Activated CD4-positive, alpha-beta memory T cell treated with anti-CD3 and anti-CD28 coated beads for 36 hours (primary cell): ENCODE measurements around the gene FYN. TPM values are rescaled to one million over a fixed set of nuclear protein-coding genes. Genes with fewer than 3 reads are reported as not detected.

Source experiments
- CTCF ChIA-PET: fragments of 350-600 bp; sonication (Branson Sonifier 250); formaldehyde crosslinking; loops from one replicate; lab custom pipeline; 2021; ENCODE audit warnings: antibody characterized with exemption, inconsistent platforms; lab: Charles Lee
- POLR2A ChIA-PET: fragments of 350-600 bp; sonication (Branson Sonifier 250); formaldehyde crosslinking; loops from one replicate; lab custom pipeline; 2021; ENCODE audit warnings: antibody characterized with exemption; lab: Charles Lee
- DNase-seq: peaks from one replicate; pipeline ENCODE4 v3.0.0-alpha.2; 2020
- H3K27ac Mint-ChIP-seq: one replicate; pipeline ENCODE4 v1.8.0; 2021; ENCODE audit warnings: mixed read lengths
- H3K27me3 Mint-ChIP-seq: one replicate; pipeline ENCODE4 v1.8.0; 2021; ENCODE audit warnings: mixed read lengths
- H3K36me3 Mint-ChIP-seq: one replicate; pipeline ENCODE4 v1.8.0; 2021; ENCODE audit warnings: mixed read lengths
- H3K4me1 Mint-ChIP-seq: one replicate; pipeline ENCODE4 v1.8.0; 2021; ENCODE audit warnings: low read depth, mixed read lengths
- H3K4me3 Mint-ChIP-seq: one replicate; pipeline ENCODE4 v1.8.0; 2021; ENCODE audit warnings: mild to moderate bottlenecking, mixed read lengths
- H3K9me3 Mint-ChIP-seq: one replicate; pipeline ENCODE4 v1.8.0; 2021; ENCODE audit warnings: mixed read lengths
- intact Hi-C: fragments of 100-400 bp; cut with micrococcal nuclease; formaldehyde crosslinking; loops from one replicate; pipeline ENCODE4 v1.15.1; 2023
- total RNA-seq, 2 experiments: library from RNA; stranded (reverse); gene quantifications; one replicate each; pipeline ENCODE4 v1.2.3, GENCODE V29; 2021

Gene FYN
- total RNA-seq, 2 experiments from 2014 or later = 353 to 365 TPM

DNA sequence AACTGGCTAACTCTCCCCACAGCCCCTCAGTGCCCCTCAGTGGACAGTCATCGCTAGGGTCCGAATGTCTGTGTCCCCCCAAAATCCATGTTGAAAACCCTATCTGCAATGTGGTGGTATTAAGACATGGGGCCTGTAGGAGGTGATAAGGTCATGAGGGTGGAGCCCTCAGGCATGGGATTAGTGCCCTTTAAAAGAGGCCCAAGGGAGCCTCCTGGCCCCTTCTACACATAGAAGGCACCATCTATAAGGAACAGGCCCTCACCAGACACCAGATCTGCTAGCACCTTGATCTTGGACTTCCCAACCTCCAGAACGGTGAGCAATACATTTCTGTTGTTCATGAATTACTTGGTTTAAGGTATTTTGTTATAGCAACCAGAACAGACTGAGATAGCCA lies 260.9 kb downstream of the FYN start:
- no peak overlapping the region for H3K27ac Mint-ChIP-seq
- ChIA-PET CTCF (no interaction called here), POLR2A (no interaction called here)
- H3K4me1 Mint-ChIP-seq = no peaks in the 10 kb centered on the region
- DNase-seq = no peak
- H3K4me3 Mint-ChIP-seq = no peak overlapping the region
- intact Hi-C loops = no loop called here
- H3K9me3 Mint-ChIP-seq = no peaks in the 10 kb centered on the region
- peaks cover 4% of the 10 kb centered on the region for H3K27me3 Mint-ChIP-seq
- peaks cover 3% of the 10 kb centered on the region for H3K36me3 Mint-ChIP-seq

DNA sequence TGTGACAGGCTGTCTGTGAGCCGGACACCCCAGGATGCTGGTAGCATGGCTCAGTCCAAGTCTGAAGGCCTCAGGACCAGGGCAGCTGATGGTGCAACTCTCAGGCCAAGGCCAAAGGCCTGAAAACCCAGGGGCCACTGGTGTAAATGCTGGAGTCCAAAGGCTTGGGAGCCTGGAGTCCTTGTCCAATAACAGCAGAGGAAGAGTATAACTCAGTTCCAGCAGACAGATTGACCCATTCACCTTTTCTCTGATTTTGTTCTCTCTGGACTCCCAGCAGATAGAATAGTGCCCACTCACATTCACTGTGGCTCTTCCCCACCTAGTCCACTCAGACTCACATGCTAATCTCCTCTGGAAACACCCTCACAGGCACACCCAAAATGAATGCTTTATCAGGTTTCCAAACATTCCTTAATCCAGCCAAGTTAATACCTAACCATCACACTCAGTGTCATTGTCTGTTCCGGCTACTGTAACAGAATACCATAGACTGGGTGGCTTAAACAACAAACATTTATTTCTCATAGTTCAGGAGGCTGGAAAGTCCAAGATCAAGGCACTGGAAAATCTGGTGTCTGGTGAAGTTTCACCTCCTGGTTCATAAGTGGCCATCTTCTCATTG lies 262.6 kb downstream of the FYN start:
- peaks cover 5% of the 10 kb centered on the region for H3K4me1 Mint-ChIP-seq
- no peak for DNase-seq
- no peak overlapping the region for H3K27ac Mint-ChIP-seq
- ChIA-PET CTCF (no interaction called here), POLR2A (no interaction called here)
- H3K27me3 Mint-ChIP-seq = peaks cover 4% of the 10 kb centered on the region
- no peak overlapping the region for H3K4me3 Mint-ChIP-seq
- intact Hi-C loops = no loop called here
- peaks cover 3% of the 10 kb centered on the region for H3K36me3 Mint-ChIP-seq
- no peaks in the 10 kb centered on the region for H3K9me3 Mint-ChIP-seq

Other genes with a start within 250 kb of the FYN start
- gene CCN6, start 180.7 kb upstream of the FYN start, total RNA-seq = under 1 TPM in 1 of 2 experiments, not detected in 1; 0.70 TPM
- gene TUBE1, start 214.0 kb upstream of the FYN start, total RNA-seq = 10 to 100 TPM; 37.2 to 39.2 TPM
- gene FAM229B, start 214.1 kb upstream of the FYN start, total RNA-seq = 1 to 10 TPM; 6.7 to 7.3 TPM